GM19455 (cell line): ENCODE results near the gene CNEP1R1.
A peak's percentile ranks its signal among the peaks of the same experiment; 100 is the strongest.
"Not testable (repeated sequence)": the region's sequence is repeated elsewhere in the genome, so short reads cannot be mapped to it uniquely, and the experiment has no call there.

ENCODE experiments used
- ATAC-seq: cut with Tn5 transposase; IDR thresholded peaks from one replicate; pipeline ENCODE4 v1.9.1; 2021; ENCODE audit not compliant: unreplicated experiment

Gene CNEP1R1, protein sequence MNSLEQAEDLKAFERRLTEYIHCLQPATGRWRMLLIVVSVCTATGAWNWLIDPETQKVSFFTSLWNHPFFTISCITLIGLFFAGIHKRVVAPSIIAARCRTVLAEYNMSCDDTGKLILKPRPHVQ

DNA sequence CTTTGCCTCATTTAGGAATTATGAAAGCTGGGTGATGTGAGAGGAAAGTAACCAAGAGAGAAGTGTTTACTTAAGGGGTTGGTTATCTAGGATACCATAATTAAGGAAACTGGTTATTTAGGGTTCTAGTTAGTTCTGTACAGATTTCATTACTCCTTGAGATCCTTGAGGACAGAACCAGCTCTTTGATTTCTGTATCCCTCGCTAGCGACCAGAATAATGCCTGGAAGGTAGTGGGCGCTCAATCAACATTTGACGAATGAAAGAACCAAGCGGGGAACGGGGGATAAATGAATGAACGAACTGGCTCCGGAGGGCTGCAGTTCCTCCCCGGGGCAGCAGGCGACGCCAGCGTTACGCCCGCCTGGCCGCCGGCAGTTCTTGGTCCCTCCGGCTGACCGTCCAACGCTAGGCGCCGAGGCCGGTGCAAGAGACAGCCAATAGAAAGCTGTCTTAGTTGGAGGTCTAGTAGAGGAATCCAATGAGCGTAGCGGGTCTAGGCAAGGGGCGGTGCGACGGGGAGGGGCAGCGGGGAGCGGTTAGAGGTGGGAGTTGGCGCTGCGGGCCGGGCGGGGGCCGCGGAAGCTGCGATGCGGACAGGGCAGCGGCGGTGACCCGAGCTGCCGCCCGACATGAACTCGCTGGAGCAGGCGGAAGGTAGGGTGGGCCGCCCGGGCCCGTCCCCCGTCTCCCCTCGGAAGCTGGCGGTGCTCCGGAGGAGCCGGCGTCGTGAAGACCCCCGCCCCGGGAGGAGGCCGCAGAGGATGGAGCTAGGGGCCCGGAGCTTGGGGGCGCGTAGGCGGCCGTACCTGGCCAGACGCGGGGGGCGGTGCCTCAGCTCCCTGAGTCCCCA, at the start of gene CNEP1R1:
Gene CNEP1R1 (plus strand): TSS at position 542 of the 853 bp plus-strand sequence. CDS start 91 bp downstream, at position 633.
- ATAC-seq, result peak; percentile 99

DNA sequence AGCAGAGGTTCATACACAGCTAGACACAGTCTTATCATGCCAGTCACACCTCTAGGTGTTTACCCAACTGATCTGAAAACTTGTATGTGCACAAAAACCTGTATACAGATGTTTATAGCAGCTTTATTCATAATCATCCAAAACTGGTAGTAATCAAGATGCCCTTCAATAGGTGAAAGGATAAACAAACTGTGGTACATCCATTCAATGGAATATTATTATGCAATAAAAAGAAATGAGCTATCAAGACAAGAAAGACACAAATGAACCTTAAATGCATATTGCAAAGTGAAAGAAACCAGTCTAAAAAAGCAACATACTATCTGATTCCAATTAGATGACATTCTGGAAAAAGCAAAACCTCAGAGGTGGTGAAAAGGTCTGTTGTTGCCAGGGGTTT, 47.6 kb upstream of the CNEP1R1 start:
- no peak for ATAC-seq

DNA sequence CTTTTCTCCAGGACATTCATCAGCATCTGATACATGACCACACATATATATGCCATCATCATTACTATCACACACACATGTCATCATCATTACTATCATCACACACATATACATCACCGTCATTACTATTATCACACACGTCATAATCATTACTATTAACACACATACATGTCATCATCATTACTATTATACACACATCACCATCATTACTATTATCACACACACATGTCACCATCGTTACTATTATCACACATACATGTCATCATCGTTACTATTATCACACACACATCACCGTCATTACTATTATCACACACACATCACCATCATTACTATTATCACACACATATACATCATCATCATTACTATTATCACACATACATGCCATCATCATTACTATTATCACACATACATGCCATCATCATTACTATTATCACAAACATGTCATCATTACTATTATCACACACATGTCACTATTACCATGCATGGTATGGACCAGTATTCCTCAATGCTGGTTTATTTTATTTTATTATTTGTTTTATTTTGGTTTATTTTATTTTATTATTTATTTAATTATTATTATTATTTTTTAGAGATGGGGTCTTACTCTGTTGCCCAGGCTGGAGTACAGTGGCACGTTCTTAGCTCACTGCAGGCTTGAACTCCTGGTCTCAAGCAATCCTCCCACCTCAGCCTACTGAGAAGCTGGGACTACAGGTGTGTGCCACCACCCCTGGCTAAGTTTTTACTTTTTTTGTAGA, 46.3 kb upstream of the CNEP1R1 start:
- no peak for ATAC-seq

DNA sequence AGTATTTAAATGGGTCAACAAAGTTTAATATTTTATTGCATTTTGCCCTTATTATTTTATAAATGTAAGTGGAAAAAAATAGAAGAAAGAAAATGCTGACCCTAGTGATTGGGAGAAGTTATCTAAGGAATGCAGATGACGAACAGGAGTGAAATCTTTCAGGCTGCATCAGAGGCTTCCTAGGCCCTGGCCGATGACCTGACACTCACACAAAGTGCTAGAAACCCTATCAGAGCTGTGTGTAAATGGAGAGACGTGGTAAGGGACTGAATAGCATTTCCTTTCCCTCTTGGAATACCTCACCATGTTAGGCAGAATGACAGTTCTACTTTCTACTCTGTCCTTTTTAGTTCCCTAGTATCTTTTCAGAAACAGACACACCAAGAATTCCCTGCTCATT, 44.9 kb upstream of the CNEP1R1 start:
- ATAC-seq, result no peak

DNA sequence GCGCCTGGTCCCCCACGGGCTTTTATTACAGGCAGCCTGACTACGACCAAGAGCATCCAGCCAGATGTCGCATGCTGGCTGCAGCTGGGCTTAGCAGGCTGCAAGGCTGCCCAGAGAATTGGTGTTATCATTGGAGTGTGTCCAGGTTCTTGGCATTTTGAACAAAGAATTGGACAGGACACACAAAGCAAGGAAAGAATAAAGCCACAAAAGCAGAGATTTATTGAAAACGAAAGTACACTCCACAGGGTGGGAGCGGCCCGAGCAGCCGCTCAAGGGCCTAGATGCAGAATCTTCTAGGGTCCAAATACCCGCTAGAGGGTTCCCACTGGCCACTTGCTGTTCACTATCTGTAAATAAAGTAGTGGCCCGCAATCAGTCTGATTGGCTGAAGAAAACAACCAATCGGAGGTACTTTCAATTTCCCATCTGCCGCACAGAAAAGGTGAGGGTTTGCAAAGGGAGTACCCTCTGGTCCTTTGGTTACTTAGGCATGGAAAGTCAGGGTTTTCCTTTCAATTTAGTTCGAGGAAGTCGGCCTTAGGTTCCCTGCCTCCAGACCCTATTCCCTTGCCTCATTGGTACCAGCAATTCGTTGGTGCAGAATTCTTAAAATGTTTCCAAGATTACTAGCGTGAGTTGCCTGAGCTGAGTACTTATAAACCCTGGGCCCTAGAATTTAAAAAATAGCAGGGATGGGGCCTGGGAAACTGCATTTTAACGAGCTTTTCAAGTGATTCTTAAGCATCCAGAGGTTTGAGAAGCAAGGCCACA, 38.5 kb upstream of the CNEP1R1 start:
- no peak for ATAC-seq

DNA sequence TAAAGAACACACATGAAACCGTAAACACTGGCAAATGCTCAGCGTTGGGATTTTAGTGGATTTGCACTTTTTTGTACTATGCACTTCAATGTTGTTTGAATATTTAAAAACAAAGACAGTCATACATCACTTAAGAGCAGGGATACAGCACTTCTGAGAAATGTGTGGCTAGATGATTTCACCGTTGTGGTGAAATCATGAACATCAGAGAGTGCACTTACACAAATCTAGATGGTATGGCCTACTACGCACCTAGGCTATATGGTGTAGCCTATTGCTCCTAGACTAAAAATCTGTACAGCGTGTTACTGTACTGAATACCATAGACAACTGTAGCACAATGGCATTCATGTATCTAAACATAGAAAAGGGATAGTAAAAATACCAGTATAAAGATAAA, 37.6 kb upstream of the CNEP1R1 start:
- ATAC-seq, result no peak

DNA sequence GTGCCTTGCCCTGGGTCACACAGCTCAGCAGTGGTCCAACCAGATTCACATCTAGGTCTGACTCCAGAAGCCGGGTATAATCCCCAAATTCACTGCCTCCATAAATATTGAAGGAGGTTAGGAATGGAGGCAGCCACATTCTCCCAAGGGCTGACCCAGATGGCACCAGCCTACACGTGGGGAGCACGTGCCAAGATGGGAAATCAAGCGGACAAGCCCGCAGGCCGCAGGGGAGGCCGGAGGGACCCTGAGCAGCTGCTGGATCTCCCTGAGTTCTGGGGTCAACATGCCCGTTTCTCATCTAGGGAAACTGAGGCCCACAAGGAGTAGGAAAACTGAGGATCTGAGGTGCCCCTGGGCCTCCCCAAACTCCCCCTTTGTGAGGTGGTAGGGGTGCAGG, 32.2 kb upstream of the CNEP1R1 start:
- no peak for ATAC-seq

DNA sequence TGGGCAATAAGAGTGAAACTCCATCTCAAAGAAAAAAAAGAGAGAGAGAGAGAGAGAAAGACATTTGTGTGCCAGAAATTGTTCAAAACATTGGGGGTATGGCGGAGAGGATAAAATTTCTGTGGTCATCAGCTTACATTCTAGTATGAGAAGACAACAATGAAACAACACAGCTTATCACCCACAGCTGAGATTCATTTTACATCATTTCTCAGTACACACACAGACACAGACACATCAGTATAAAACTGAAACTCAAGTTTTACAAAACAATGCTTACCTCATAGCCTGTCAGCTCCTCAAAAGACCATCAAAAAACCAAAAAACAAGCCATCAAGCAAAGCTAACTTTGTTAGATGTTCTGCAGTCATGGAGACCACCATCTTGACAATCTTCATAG, 31.4 kb upstream of the CNEP1R1 start:
- ATAC-seq, result no peak

DNA sequence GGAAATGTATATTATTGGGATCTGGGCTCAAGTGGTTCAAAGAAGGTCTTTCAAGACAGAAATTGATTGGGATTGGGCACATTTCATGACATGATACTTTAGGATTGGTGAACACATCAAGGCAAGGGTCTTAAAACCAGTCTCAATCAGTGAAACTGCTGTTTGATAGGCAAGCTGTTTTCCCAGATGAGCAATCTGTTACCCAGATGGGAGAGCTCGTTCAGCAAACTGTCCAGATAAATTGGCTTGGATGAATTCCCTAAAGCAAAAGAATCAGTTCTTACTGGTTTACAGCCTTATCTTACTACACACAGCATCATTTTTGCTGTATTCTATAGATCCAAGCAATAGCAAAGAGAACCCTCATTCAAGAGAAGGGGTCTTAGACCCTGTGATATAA, 31.0 kb upstream of the CNEP1R1 start:
- ATAC-seq, result no peak

DNA sequence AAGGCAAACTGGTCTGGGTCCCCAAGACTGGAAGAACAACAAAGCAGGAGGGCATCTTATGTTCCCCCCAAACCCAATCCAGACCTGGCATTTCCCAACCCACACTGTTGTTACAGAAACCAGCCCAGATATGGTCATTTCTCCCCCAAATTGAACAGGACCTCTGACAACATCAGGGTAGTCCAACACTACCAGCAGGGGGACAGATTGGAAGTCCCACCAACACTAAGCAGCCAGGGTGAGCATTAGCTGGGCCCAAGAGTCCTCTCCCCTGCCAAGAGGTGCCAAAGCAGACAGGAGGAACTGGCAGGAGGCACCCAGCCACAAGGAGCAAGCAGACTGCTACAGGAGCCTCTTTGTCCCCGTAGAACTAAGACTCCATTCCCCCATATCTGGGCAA, 29.3 kb upstream of the CNEP1R1 start:
- ATAC-seq, result no peak

DNA sequence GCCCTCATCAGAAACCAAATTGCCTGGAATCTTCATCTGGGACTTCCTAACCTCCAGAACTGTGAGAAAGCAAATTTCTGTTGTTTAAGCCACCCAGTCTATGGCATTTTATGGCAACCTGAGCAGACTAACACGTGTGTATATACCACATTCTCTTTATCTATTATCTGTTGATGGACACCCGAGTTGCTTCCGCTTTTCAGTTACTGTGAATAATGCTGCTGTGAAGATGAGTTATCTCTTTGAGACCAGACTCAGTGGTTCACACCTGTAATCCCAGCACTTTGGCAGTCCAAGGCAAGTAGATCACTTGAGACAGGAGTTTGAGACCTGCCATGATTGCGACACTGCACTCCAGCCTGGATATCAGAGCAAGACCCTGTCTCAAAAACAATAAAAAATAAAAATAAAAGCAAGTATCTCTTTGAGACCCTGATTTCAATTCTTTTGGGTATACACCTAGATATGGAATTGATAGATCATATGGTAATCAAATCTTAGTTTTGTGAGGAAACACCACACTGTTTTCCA, 27.2 kb upstream of the CNEP1R1 start:
- ATAC-seq, result no peak

DNA sequence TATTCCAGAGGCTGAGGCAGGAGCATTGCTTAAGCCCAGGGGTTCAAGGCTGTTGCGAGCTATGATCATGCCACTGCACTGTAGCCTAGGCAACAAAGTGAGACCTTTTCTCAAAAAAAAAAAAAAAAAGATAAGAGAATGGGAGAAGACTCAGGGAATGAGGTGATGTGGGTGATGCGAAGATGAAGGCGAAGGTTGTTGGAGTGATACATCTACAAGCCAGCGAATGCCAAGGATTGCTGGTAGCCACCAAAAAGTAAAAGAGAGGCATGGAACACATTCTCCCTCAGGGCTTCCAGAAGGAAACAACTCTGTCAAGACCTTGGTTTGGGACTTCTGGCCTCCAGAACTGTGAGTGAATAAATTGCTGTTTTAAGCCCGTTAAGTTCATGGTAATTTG, 26.0 kb upstream of the CNEP1R1 start:
- ATAC-seq, result no peak

DNA sequence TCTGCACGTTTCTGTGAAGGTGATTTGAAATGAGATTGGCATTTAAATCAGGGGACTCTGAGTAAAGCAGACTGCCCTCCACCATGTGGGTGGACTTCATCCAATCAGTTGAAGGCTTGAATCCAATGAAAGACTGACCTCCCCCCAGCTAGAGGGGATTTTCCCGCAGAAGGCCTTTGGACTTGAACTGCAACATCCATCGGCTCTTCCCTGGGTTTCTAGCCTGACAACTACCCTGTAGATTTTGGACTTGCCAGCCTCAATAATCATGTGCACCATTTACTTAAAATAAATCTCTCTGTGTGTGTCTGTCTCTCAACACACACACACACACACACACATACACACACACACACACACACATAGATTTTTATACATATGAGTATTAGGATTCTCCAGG, 23.9 kb upstream of the CNEP1R1 start:
- no peak for ATAC-seq

DNA sequence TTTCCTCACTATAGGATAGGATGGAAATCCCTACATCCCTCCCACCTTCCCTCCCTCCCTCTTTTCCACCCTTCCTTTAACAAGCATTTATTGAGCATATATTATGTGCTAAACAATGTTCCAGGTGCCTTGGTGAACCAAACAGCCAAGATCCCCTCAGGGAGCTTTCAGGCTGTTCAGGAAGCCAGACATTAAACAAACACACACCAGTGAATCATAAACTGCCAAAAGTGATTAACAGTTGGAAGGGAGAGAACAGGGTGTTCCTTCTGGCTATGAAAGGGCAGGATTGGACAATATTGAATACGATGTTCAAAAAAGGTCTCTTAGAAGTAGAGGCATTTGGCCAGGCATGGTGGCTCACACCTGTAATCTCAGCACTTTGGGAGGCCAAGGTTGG, 22.8 kb upstream of the CNEP1R1 start:
- ATAC-seq, result no peak

DNA sequence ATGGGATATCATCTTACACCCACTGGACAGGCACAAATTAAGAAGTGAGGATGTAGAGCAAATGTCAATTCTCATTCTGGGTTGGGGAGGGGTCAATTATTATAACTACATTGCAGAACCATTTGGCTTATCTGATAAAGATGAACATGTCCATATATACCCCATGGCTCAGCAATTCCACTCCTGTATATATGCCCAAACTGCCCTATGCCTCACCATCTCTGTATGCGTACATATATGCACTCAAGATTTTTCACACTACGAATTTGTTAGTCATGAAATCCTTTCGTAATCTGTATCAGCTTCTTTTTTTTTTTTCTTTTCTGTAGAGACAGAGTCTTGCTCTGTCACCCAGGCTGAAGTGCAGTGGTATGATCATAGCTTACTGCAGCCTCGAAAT, 20.8 kb upstream of the CNEP1R1 start:
- ATAC-seq, result no peak

DNA sequence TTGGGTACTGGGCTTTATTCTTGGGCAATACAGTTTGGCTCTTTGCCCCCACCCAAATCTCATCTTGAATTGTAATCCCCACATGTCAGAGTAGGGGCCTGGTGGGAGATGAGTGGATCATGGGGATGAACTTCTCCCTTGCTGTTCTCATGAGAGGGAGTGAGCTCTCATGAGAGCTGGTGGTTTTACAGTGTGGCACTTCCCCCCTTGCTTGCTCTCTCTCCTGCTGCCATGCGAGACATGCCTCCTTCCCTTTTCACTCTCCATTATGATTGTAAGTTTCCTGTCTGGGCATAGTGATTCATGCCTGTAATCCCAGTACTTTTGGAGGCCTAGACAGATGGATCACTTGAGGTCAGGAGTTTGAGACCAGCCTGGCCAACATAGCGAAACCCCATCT, 18.1 kb upstream of the CNEP1R1 start:
- ATAC-seq, result no peak

DNA sequence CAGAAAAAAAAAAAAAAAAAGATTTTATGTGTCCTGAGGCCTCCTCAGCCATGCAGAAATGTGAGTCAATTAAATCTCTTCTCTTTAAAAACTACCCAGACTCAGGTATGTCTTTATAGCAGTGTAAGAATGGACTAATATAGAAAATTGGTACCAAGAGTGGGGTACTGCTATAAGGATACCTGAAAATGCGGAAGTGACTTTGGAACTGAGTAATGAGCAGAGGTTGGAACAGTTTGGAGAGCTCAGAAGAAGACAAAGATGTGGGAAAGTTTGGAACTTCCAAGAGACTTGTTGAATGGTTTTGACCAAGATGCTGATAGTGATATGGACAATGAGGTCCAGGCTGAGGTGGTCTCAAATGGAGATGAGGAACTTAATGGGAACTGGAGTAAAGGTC, 17.3 kb upstream of the CNEP1R1 start:
- no peak for ATAC-seq

DNA sequence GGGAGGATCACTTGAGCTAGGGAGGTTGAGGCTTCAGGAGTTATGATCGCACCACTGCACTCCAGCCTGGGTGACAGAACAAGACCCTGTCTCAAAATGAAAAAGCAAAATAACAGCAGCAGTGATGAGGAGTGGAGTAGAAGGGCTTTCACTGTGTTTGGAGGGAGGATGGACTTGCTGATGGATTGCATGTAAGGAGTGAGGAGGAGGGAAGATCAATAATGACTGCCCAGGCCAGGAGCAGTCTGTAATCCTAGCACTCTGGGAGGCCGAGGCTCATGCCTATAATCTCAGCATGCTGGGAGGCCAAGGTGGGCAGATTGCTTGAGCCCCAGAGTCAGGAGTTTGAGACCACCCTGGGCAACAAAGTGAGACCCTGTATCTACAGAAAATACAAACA, 14.8 kb upstream of the CNEP1R1 start:
- ATAC-seq, result no peak

DNA sequence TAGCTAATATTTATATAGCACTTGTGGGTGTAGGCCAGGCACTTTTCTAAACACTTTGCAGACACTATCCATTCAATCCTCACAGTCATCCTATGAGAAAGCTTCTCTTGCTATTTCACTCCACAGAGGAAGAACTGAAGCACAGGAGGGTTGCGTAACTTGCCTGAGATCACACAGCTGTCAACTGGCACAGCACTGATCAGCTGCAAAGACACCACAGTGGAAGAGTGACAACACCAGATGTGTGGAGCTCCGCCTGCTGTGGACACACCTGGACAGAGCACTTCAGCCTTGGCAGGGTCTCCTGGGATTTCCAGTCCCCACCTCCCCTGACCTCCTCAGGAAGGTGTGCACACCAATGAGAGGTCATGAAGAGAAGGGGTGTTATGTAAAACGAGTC, 13.3 kb upstream of the CNEP1R1 start:
- ATAC-seq, result no peak

DNA sequence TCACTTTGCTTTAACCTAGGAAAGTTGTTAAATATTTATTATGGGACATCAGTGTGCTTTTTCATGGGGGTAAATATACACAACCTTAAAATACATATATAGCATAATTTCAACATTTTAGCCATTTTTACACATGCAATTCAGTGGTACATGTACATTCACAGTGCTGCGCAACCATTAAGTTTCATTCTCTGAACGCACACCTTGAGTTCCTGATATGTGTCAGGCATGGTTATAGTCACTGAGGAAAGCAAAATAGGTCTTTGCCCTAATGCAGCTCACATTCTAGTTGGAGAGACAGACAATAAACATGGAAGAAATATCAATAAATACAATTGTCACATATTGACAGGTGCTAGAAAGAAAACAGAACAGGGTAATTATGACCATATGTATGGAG, 12.8 kb upstream of the CNEP1R1 start:
- no peak for ATAC-seq

DNA sequence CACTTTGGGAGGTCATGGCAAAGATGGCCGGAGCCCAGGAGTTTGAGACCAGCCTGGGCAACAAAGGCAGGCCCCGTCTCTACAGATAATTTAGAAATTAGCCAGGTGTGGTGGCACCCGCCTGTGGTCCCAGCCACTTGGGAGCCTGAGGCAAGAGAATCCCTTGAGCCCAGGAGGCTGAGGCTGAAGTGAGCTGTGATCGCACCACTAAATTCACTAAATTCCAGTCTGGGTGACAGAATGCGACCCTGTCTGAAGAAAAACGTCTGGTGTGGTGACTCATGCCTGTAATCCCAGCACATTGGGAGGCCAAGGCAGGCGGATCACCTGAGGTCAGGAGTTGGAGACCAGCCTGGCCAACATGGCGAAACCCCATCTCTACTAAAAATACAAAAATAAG, 10.8 kb upstream of the CNEP1R1 start:
- not testable (repeated sequence) for ATAC-seq
